ENCODE measurements around the gene CAMTA1.
"Not testable (repeated sequence)": the region's sequence is repeated elsewhere in the genome, so short reads cannot be mapped to it uniquely, and the experiment has no call there.

Gene CAMTA1

DNA sequence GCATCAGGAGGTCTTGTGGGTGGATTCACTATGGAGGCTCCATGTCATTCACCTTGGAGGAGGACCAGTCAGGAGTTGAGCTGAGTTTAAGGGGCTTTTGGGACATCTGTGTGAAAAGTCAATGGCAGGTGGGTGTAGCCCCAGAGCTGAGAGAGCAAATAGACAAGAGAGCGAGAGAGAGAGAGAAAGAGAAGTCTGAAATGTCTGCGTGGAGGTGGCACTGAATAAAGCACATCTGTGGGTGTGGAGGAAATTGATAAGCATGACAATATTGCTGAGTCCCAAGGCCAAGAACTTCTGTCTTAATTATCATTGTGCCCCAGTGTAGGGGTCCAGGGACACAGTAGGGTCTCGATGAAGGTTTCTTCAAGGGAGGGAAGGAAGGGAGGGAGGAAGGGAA lies 906.3 kb downstream of the CAMTA1 start:
- Histone ChIP-seq H3K4me2 (no peak overlapping the region), H3K27me3 (no peaks in the 10 kb centered on the region), H3K27ac (no peak overlapping the region), H3K36me3 (0 out of 22 replicates have a peak, but pooled peaks cover 0 to 3% (median 0%) of the 10 kb centered on the region in 11 experiments), H3K9ac (no peak overlapping the region), H3K4me1 (peaks cover 0 to 17% (median 14%) of the 10 kb centered on the region in 10 experiments; a peak in 13 of 20 replicates), H4K20me1 (no peaks in the 10 kb centered on the region; a peak in 1 of 22 replicates), H3K9me3 (replicated peaks in 1 of 11) (peaks cover 21 to 34% (median 27%) of the 10 kb centered on the region in 11 experiments), H3K4me3 (no peak overlapping the region)
- TF ChIP-seq Cebpa-rat (IDR thresholded peaks at IDR 0.05): no peak

DNA sequence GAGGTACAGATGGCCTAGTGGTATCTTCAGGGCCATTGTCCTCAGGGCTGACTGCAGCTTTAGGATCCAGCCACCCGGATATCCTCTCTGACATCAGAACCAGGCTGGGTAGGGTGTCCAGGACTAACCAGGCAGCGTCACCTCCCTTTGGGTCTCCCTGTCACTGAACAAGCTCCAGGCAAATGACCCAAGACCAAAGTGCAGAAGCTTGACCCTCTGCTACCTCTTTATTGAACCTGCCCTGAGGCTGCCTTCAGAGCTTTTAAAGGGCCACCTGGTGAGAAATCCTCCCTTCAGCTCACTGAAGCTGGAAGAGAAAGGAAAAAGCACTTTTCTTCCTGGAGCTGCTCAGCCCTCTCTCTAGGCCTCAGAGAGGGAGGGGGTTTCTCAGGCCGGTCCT lies 906.8 kb downstream of the CAMTA1 start:
- Histone ChIP-seq H3K27me3 (no peaks in the 10 kb centered on the region), H3K36me3 (0 out of 22 replicates have a peak, but pooled peaks cover 0 to 3% (median 0%) of the 10 kb centered on the region in 11 experiments), H3K4me3 (no peak overlapping the region), H3K4me1 (peaks cover 0 to 13% (median 9%) of the 10 kb centered on the region in 10 experiments; a peak in 12 of 20 replicates), H3K9ac (no peak overlapping the region), H3K9me3 (replicated peaks in 1 of 11) (peaks cover 21 to 34% (median 27%) of the 10 kb centered on the region in 11 experiments), H3K4me2 (no peak overlapping the region), H4K20me1 (no peaks in the 10 kb centered on the region; a peak in 1 of 22 replicates), H3K27ac (no peak overlapping the region)
- no peak for TF ChIP-seq Cebpa-rat (IDR thresholded peaks at IDR 0.05)

DNA sequence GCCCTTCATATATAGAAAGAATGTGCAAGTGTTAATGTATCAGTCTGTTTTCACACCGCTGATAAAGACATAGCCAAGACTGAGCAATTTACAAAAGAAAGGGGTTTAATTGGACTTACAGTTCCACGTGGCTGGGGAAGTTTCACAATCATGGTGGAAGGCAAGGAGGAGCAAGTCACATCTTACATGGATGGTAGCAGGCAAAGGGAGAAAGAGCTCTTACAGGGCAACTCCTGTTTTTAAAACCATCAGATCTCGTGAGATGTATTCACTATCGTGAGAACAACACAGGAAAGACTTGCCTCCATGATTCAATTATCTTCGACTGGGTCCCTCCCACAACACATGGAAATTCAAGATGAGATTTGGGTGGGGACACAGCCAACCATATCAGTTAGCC lies 907.8 kb downstream of the CAMTA1 start:
- not testable (repeated sequence) for H3K4me3 ChIP-seq, H3K4me2 ChIP-seq, H4K20me1 ChIP-seq, H3K36me3 ChIP-seq, H3K27me3 ChIP-seq, H3K27ac ChIP-seq, H3K9ac ChIP-seq
- Histone ChIP-seq H3K4me1 (peaks cover 0 to 10% (median 5%) of the 10 kb centered on the region in 10 experiments; a peak in 8 of 20 replicates), H3K9me3 (replicated peaks in 1 of 11) (peaks cover 21 to 34% (median 27%) of the 10 kb centered on the region in 11 experiments)

DNA sequence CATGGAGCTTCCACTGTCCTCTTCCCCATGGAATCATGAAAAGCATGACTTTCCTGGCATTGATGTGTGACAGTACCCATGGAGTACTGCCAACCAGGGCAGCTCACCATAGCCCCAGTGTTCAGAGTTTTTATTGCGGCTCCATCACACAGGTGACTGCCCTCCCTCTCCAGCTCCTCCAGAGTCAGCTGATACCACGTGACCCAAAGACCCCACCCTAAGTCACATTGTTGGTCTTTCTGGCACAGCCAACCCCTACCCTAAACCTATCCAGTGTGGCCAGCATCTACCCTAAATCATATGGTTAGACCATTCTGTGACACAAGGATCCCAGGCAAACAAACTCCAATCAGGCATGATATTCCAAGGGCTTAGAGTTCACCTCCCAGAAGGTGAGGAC lies 908.4 kb downstream of the CAMTA1 start:
- no peak for TF ChIP-seq Cebpa-rat (IDR thresholded peaks at IDR 0.05)
- Histone ChIP-seq H3K36me3 (0 out of 22 replicates have a peak, but pooled peaks cover 0 to 3% (median 0%) of the 10 kb centered on the region in 11 experiments), H3K9ac (no peak overlapping the region), H4K20me1 (no peaks in the 10 kb centered on the region), H3K4me1 (peaks cover 0 to 10% (median 5%) of the 10 kb centered on the region in 10 experiments; a peak in 8 of 20 replicates), H3K27me3 (no peaks in the 10 kb centered on the region), H3K4me3 (no peak overlapping the region), H3K9me3 (replicated peaks in 1 of 11) (peaks cover 21 to 34% (median 27%) of the 10 kb centered on the region in 11 experiments), H3K4me2 (no peak overlapping the region), H3K27ac (no peak overlapping the region)

DNA sequence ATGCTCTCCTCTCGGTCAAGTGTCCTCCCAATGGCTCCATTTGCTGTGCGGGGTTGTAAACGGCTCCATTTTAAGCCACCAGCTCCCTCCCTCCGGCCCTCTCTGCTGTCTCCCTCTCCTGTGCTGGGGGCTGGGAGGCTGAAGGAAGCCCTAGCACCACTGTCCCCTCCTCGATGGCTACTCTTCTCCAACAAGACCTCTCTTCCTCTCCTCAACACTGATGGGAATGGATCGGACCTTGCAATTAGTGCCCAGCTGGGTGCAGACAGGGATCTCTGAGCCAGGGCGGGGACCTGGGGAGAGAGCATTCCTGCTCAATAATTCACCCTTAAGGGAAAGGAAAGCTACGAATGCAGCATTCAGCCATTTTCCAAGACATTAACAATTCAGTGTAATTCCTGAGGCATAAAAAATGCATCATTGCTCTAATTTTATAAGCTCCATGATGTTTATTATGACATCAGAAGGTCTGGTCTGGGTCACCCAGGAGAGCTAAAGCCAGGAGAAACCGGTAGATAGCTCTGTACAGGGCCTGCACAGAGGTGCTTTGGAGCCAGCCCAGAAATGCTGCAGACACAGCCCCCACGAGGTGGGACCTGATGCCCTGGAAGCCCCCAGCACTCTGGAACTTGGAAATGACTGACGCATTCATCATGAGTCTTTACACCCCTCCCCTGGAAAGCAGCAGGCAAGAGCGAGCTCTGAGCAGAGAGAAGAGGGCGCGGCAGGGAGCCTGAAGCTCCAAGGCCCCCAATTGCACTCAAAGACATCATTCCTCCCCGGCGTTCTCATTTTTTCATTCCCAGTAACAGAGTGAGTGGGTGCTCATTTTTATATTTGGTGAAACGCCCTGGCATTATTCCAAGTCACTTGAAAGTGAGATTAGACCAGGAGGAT lies 909.6 kb downstream of the CAMTA1 start:
- Histone ChIP-seq H3K9me3 (replicated peaks in 1 of 11) (peaks cover 21 to 34% (median 27%) of the 10 kb centered on the region in 11 experiments), H3K4me1 (peaks cover 0 to 12% (median 5%) of the 10 kb centered on the region in 10 experiments; a peak in 8 of 20 replicates), H3K36me3 (0 out of 22 replicates have a peak, but pooled peaks cover 0 to 3% (median 0%) of the 10 kb centered on the region in 11 experiments), H3K4me3 (no peak overlapping the region), H4K20me1 (no peaks in the 10 kb centered on the region), H3K27me3 (no peaks in the 10 kb centered on the region), H3K9ac (no peak overlapping the region), H3K4me2 (no peak overlapping the region), H3K27ac (no peak overlapping the region)
- no peak for TF ChIP-seq Cebpa-rat (IDR thresholded peaks at IDR 0.05)

DNA sequence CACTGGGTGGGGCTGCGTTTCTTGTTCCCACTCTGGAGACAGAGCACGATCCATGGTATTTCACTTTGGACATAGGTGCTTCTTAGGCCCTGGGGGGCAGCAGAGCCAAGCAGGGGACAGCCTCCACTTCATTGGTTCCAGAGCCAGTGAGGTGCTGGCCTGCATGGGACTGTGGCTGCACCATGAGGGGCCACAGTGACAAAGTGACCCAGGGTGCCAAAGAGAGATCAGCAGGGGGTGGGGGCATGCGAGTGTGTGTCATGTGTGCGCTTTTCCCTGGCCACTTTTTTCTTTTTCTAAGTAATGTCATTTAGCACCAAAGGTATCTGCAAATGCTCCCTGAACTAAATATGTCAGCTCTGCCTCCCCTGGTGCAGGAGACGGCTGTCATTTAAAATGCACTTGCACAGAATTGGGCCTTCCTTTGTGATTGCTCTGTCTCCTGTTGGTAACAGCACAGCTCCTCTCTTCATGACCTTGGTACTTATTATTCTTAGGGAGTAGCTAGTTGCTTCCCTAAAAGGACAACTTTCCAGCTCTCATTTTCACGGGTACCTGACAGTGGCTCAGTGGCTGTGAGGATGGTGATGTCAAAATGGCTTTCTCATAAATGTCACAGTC lies 910.4 kb downstream of the CAMTA1 start:
- H3K36me3 ChIP-seq: 0 out of 22 replicates have a peak, but pooled peaks cover 0 to 3% (median 0%) of the 10 kb centered on the region in 11 experiments
- H3K4me2 ChIP-seq: no peak overlapping the region
- H3K9ac ChIP-seq: no peak overlapping the region
- no peak overlapping the region for H3K4me3 ChIP-seq
- peaks cover 21 to 40% (median 27%) of the 10 kb centered on the region in 11 experiments for H3K9me3 ChIP-seq (replicated peaks in 1 of 11)
- no peak for TF ChIP-seq Cebpa-rat (IDR thresholded peaks at IDR 0.05)
- peaks cover 0 to 4% (median 0%) of the 10 kb centered on the region in 10 experiments; a peak in 1 of 20 replicates for H3K4me1 ChIP-seq
- H3K27ac ChIP-seq: no peak overlapping the region
- no peaks in the 10 kb centered on the region for H4K20me1 ChIP-seq
- no peaks in the 10 kb centered on the region for H3K27me3 ChIP-seq

DNA sequence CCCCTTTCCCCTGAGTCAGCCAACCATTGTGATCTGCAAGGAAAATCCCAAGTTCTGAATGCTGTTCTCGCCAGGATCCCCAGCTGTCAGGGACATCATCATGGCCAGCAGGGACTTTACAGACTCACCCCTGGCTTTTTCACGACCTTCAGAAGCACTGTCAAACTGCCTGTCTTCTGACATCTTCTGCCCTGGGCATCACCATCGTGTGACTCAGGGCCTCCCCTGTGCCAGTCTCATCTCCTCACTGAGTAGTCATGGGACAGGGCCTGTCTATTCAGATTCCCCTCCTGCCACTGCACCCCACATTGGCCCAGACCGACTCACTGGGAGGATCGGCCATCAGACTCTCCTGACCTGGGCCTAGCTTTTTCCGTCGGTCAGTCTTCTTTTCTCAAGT lies 913.4 kb downstream of the CAMTA1 start:
- no peak overlapping the region for H3K9ac ChIP-seq
- no peaks in the 10 kb centered on the region for H4K20me1 ChIP-seq
- H3K4me1 ChIP-seq: peaks cover 0 to 4% (median 0%) of the 10 kb centered on the region in 10 experiments; a peak in 1 of 20 replicates
- H3K36me3 ChIP-seq: no peaks in the 10 kb centered on the region
- no peak overlapping the region for H3K4me3 ChIP-seq
- H3K9me3 ChIP-seq (replicated peaks in 1 of 11): peaks cover 3 to 11% (median 4%) of the 10 kb centered on the region in 11 experiments
- peaks cover 0 to 14% (median 6%) of the 10 kb centered on the region in 11 experiments; a peak in 14 of 22 replicates for H3K27me3 ChIP-seq
- no peak overlapping the region for H3K4me2 ChIP-seq
- TF ChIP-seq Cebpa-rat (IDR thresholded peaks at IDR 0.05): no peak
- H3K27ac ChIP-seq: no peak overlapping the region

DNA sequence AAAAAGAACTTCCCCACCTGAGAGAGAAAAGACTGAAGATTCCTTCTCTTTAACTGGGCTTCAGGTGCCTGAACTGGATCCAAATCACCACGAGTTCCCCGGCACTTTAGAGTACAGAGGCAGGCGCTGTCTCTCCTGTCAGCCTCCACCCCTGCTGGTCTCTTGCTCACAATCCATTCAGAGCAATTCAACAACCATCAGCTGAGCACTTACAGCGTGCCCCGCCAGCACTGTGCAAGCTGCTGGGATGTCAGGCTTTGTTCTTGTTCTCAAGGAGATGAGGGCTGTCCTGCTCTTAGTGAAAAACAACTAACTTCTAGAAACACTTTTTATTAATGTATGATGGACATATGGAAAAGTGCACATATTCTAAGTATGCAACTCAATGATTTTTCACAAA lies 917.1 kb downstream of the CAMTA1 start:
- peaks cover 0 to 13% (median 4%) of the 10 kb centered on the region in 10 experiments; a peak in 6 of 20 replicates for H3K4me1 ChIP-seq
- TF ChIP-seq Cebpa-rat (IDR thresholded peaks at IDR 0.05): no peak
- no peak overlapping the region for H3K4me3 ChIP-seq
- peaks cover 0 to 32% (median 11%) of the 10 kb centered on the region in 11 experiments; a peak in 15 of 22 replicates for H3K27me3 ChIP-seq
- H3K27ac ChIP-seq: no peak overlapping the region
- no peak overlapping the region for H3K9ac ChIP-seq
- H3K9me3 ChIP-seq (replicated peaks in 1 of 11): peaks cover 0 to 7% (median 0%) of the 10 kb centered on the region in 11 experiments; a peak in 3 of 22 replicates
- no peak overlapping the region for H3K4me2 ChIP-seq
- no peaks in the 10 kb centered on the region; a peak in 1 of 22 replicates for H4K20me1 ChIP-seq
- no peaks in the 10 kb centered on the region for H3K36me3 ChIP-seq

All from BLaER1 treated with 17β-estradiol and CSF1 and Interleukin-3, amounts not matched to agents 10 nM and 100 nM (cell line).